SU-DHL-6 (cell line): ENCODE results near the gene CC2D1B.

Experiments used
- EZH2phosphoT487 ChIP-seq: fragments of 200-600 bp; sonication (generic), shearing (Covaris generic); conservative IDR thresholded peaks from 2 replicates; pipeline ENCODE4 v1.6.1; 2018; ENCODE audit warnings: mild to moderate bottlenecking, antibody characterized with exemption, low read length, moderate library complexity, mixed read lengths
- TF ChIP-seq, protein P1 (sequence below): fragments of 200-600 bp; sonication (generic); IDR thresholded peaks from one replicate; pipeline ENCODE4 v1.5.1; 2017; ENCODE audit warnings: antibody characterized with exemption, mild to moderate bottlenecking, low read length, moderate library complexity; ENCODE audit not compliant: insufficient read depth, poor library complexity, severe bottlenecking

DNA sequence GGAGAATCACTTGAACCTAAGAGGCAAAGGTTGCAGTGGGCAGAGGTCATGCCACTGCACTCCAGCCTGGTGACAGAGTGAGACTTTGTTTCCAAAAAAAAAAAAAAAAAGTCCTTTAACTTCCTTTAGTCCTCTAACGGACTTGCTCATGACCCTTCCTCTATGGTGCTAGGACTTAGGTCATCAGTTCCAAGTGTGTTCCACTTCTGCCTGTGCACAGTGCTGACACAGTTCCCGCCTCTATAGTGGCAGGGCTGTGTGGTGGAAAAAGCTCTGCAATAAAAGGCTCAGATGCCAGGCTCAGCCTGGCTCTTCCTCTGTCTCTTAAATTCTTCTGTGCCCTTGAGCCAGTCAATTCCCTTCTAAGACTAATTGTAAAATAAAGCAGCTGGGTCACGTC lies 22.0 kb downstream of the CC2D1B start:
- TF ChIP-seq, protein P1, sequence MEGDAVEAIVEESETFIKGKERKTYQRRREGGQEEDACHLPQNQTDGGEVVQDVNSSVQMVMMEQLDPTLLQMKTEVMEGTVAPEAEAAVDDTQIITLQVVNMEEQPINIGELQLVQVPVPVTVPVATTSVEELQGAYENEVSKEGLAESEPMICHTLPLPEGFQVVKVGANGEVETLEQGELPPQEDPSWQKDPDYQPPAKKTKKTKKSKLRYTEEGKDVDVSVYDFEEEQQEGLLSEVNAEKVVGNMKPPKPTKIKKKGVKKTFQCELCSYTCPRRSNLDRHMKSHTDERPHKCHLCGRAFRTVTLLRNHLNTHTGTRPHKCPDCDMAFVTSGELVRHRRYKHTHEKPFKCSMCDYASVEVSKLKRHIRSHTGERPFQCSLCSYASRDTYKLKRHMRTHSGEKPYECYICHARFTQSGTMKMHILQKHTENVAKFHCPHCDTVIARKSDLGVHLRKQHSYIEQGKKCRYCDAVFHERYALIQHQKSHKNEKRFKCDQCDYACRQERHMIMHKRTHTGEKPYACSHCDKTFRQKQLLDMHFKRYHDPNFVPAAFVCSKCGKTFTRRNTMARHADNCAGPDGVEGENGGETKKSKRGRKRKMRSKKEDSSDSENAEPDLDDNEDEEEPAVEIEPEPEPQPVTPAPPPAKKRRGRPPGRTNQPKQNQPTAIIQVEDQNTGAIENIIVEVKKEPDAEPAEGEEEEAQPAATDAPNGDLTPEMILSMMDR, result no peak
- no peak for TF ChIP-seq EZH2phosphoT487
